H54 (cell line): ENCODE results near the gene TTLL3.
"Not testable (repeated sequence)": the region's sequence is repeated elsewhere in the genome, so short reads cannot be mapped to it uniquely, and the experiment has no call there.

Experiments used
- DNase-seq: peaks from one replicate; pipeline ENCODE4 v3.0.0; 2011; ENCODE audit warnings: low spot score, mixed read lengths; ENCODE audit not compliant: insufficient read length
- FAIRE-seq: peaks from 3 replicates; lab custom pipeline; 2011; peaks lifted over from hg19 to GRCh38; lab: Jason Lieb, UNC
- POLR2A ChIP-seq: IDR thresholded peaks from 2 replicates; pipeline ENCODE4 v1.6.1; 2011; ENCODE audit warnings: low read depth, mild to moderate bottlenecking, low read length

Gene TTLL3

DNA sequence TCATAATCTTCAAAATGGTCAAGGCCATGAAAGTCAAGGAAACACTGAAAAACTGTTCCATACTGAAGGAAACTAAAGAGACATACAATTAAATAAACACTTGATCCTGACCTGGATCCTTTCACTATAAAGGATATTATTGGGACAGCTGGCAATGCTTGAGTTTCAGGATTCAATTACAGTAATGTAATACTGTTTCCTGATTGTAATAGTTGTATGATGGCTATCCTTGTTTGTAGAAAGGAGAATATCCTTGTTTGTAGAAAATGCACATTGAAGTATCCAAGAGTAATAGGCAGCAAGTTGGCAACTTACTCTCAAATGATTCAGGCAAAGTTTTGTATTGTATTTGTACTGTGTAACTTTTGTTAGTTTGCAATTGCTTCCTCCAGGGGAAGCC is 65.4 kb downstream of the TTLL3 start:
- no peak for TF ChIP-seq POLR2A
- no peak for FAIRE-seq
- no peak for DNase-seq

- not testable (repeated sequence) for FAIRE-seq, DNase-seq
Observed at GRCh38 chr3:9876255-9876654, 66.2 kb downstream of the TTLL3 start.

DNA sequence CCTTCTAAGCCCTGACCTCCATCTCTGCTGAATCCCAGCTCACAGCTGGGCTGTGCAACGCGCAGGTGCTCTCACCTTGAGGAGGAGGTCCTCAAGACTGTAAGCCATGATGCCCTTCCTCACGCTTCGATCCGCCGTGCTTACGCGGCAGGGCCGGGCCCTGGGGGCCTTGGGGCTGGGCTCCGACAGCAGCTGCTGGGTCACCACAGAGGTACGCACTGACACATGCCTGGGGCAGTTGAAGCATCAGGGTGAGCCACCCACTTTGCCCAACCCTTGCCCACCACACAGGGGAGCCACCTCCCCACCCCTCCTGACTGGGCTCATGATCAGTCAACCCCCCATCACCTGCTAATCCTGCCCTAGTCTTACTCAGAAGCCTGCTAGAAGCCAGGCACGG is 66.9 kb downstream of the TTLL3 start:
- no peak for TF ChIP-seq POLR2A
- DNase-seq (no peak), FAIRE-seq (no peak)

GRCh38 chr3:9878700-9879099 is 68.6 kb downstream of the TTLL3 start:
- DNase-seq (no peak), FAIRE-seq (no peak)
- TF ChIP-seq POLR2A = no peak

- DNase-seq (no peak), FAIRE-seq (no peak)
Observed at GRCh38 chr3:9879830-9880549, 69.9 kb downstream of the TTLL3 start, which contains the start of gene CIDEC. Gene CIDEC, minus strand, starts transcription at chr3:9880253. Its CDS starts 1,767 bp downstream, at chr3:9878486.

DNA sequence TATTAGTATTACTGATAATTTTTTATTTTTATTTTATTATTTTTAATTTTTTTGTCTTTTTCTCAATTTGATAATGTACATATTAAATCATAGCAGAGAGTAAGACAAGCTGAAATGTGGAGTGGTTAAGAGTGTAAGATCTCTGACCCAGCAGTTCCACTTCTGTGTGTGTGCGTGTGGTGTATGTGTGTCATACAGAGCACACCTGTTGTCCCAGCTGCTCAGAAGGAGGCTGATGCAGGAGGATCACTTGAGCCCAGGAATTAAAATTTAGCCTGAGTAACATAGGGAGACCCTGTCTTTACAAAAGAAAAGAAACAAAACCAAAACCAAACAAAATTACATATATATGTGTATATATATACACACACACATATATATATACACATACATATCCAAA is 71.4 kb downstream of the TTLL3 start:
- FAIRE-seq (no peak), DNase-seq (no peak)
- TF ChIP-seq POLR2A = no peak

More at GRCh38 chr3:9879830-9880549, 69.9 kb downstream of the TTLL3 start, which contains the start of gene CIDEC:
- TF ChIP-seq POLR2A = no peak

GRCh38 chr3:9883706-9884554 is 73.9 kb downstream of the TTLL3 start:
- no peak for TF ChIP-seq POLR2A

DNA sequence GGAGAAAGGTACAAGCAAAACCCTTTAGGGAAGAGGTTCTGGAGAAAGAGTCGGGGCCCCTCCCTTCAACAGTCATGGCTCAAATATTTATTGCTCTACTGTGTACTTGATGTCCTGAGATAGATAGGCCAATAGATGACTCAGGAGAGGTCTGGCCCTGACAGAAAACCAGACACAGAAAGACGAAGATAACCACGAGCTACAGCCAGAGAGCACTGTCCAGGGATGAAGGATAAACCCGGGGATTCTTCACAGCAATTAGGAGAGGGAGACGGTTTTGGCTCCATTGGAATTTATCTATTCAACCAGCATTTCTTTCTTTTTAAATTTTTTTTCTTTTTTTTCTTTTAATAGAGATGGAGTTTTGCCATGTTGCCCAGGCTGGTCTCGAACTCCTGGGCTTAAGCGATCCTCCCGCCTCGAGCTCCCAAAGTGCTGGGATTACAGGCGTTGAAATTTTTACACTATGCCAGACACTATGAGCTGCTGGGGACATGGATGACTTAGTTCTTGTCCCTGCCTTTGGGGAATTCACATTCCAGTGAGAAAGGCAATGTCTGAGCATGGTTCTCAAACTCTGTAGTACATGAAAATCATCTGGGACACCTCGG is 74.6 kb downstream of the TTLL3 start:
- DNase-seq = peak; percentile 78
- no peak for TF ChIP-seq POLR2A
- peak; percentile 85 for FAIRE-seq

More at GRCh38 chr3:9883706-9884554, 73.9 kb downstream of the TTLL3 start:
- FAIRE-seq (no peak), DNase-seq (no peak)
